HEK293 (cell line): Measurements from ENCODE around the gene RELB.

Experiments
- CTCF ChIA-PET: fragments of 350-600 bp; formaldehyde crosslinking; extraction: SDS; loops from one replicate; lab custom pipeline; 2021; ENCODE audit warnings: antibody characterized with exemption; lab: Yijun Ruan, JAX
- POLR2A ChIA-PET: fragments of 300-600 bp; formaldehyde crosslinking; extraction: SDS; loops from one replicate; lab custom pipeline; 2020; ENCODE audit warnings: antibody characterized with exemption, inconsistent platforms; lab: Yijun Ruan, JAX
- H3K27ac ChIP-seq: fragments of 200-500 bp; sonication (Bioruptor generic); 2 replicates; pipeline ENCODE4 v1.5.1; 2014; ENCODE audit warnings: low read depth, low read length, control low read depth, inconsistent platforms; ENCODE audit errors: extremely low read depth
- H3K36me3 ChIP-seq, 2 experiments: fragments of 200-500 bp in 1 of 2; sonication (Bioruptor generic) in 1 of 2; 1 replicate in 1 of 2; 2 replicates in 1 of 2; pipeline ENCODE4 v1.5.1; 2014 to 2017; ENCODE audit warnings: inconsistent platforms in 2 of 2, low read length in 2 of 2; ENCODE audit not compliant: control insufficient read depth in 2 of 2, insufficient read depth in 1 of 2
- H3K4me1 ChIP-seq: fragments of 200-500 bp; sonication (Bioruptor generic); 2 replicates; pipeline ENCODE4 v1.5.1; 2014; ENCODE audit warnings: mild to moderate bottlenecking, low read length, inconsistent platforms; ENCODE audit not compliant: control insufficient read depth, insufficient read depth
- H3K4me3 ChIP-seq: 2 replicates; pipeline ENCODE4 v1.5.1; 2011; ENCODE audit warnings: low read depth, mild to moderate bottlenecking, control low read depth, low read length, moderate library complexity
- H3K9me3 ChIP-seq: fragments of 200-500 bp; sonication (Bioruptor generic); 2 replicates; pipeline ENCODE4 v1.5.1; 2014; ENCODE audit warnings: low read depth, low read length, inconsistent platforms; ENCODE audit not compliant: control insufficient read depth, insufficient read depth
- BCL6B ChIP-seq: fragments of 450-650 bp; formaldehyde crosslinking; IDR thresholded peaks from 2 replicates; pipeline ENCODE4 v1.5.1; 2017; ENCODE audit warnings: missing biosample characterization, missing genetic modification characterization
- REST ChIP-seq: fragments of 450-650 bp; formaldehyde crosslinking; IDR thresholded peaks from 2 replicates; pipeline ENCODE4 v1.5.1; 2016; ENCODE audit warnings: missing biosample characterization, missing genetic modification characterization
- SCRT1 ChIP-seq: fragments of 450-650 bp; formaldehyde crosslinking; IDR thresholded peaks from 2 replicates; pipeline ENCODE4 v1.5.1; 2016; ENCODE audit warnings: missing biosample characterization, missing genetic modification characterization, borderline replicate concordance
- SCRT2 ChIP-seq: fragments of 450-650 bp; formaldehyde crosslinking; IDR thresholded peaks from 2 replicates; pipeline ENCODE4 v1.5.1; 2016; ENCODE audit warnings: missing biosample characterization, missing genetic modification characterization
- ZBTB11 ChIP-seq: fragments of 450-650 bp; formaldehyde crosslinking; conservative IDR thresholded peaks from 2 replicates; pipeline ENCODE4 v1.5.1; 2016; ENCODE audit warnings: low read depth, missing biosample characterization, missing genetic modification characterization
- ZEB2 ChIP-seq: fragments of 450-650 bp; formaldehyde crosslinking; IDR thresholded peaks from 2 replicates; pipeline ENCODE4 v1.5.1; 2016; ENCODE audit warnings: missing biosample characterization, missing genetic modification characterization
- ZFHX2 ChIP-seq: fragments of 450-650 bp; formaldehyde crosslinking; conservative IDR thresholded peaks from 2 replicates; pipeline ENCODE4 v1.5.1; 2016; ENCODE audit warnings: missing biosample characterization, missing genetic modification characterization
- ZFP37 ChIP-seq: fragments of 450-650 bp; formaldehyde crosslinking; IDR thresholded peaks from 2 replicates; pipeline ENCODE4 v1.5.1; 2016; ENCODE audit warnings: missing biosample characterization, missing genetic modification characterization
- ZNF132 ChIP-seq: fragments of 450-650 bp; formaldehyde crosslinking; IDR thresholded peaks from 2 replicates; pipeline ENCODE4 v1.5.1; 2017; ENCODE audit warnings: missing biosample characterization, missing genetic modification characterization, borderline replicate concordance
- ZNF148 ChIP-seq: fragments of 450-650 bp; formaldehyde crosslinking; IDR thresholded peaks from 2 replicates; pipeline ENCODE4 v1.5.0; 2017; ENCODE audit warnings: missing biosample characterization, missing genetic modification characterization, borderline replicate concordance
- ZNF16 ChIP-seq: fragments of 450-650 bp; formaldehyde crosslinking; IDR thresholded peaks from 2 replicates; pipeline ENCODE4 v1.5.1; 2016; ENCODE audit warnings: low read depth, missing biosample characterization, missing genetic modification characterization
- ZNF19 ChIP-seq: fragments of 450-650 bp; formaldehyde crosslinking; IDR thresholded peaks from 2 replicates; pipeline ENCODE4; 2016; ENCODE audit warnings: missing biosample characterization, missing genetic modification characterization, low read depth
- ZNF248 ChIP-seq: fragments of 450-650 bp; formaldehyde crosslinking; IDR thresholded peaks from 2 replicates; pipeline ENCODE4 v1.5.1; 2017; ENCODE audit warnings: missing biosample characterization, missing genetic modification characterization
- ZNF549 ChIP-seq: fragments of 450-650 bp; IDR thresholded peaks from 2 replicates; pipeline ENCODE4 v1.5.1; 2018; ENCODE audit warnings: missing biosample characterization, missing genetic modification characterization, mild to moderate bottlenecking, inconsistent platforms, moderate library complexity
- ZNF600 ChIP-seq: fragments of 450-650 bp; formaldehyde crosslinking; IDR thresholded peaks from 2 replicates; pipeline ENCODE4 v1.5.1; 2016; ENCODE audit warnings: missing biosample characterization, missing genetic modification characterization
- ZNF610 ChIP-seq: fragments of 450-650 bp; formaldehyde crosslinking; IDR thresholded peaks from 2 replicates; pipeline ENCODE4 v1.5.1; 2016; ENCODE audit warnings: missing biosample characterization, missing genetic modification characterization, borderline replicate concordance
- ZNF660 ChIP-seq: fragments of 450-650 bp; IDR thresholded peaks from 2 replicates; pipeline ENCODE4 v1.5.1; 2018; ENCODE audit warnings: missing biosample characterization, mild to moderate bottlenecking, missing genetic modification characterization
- ZNF785 ChIP-seq: fragments of 450-650 bp; formaldehyde crosslinking; IDR thresholded peaks from 2 replicates; pipeline ENCODE4 v1.5.1; 2016; ENCODE audit warnings: missing biosample characterization, missing genetic modification characterization
- ZNF792 ChIP-seq: fragments of 450-650 bp; formaldehyde crosslinking; IDR thresholded peaks from 2 replicates; pipeline ENCODE4 v1.5.1; 2016; ENCODE audit warnings: missing biosample characterization, missing genetic modification characterization

The RELB gene

GRCh38 chr19:44986389-44986788 is 14.9 kb upstream of the RELB start:
- H3K4me3 ChIP-seq: no peak overlapping the region
- H3K27ac ChIP-seq: no peak overlapping the region
- TF ChIP-seq REST (0 out of 2 replicates have a peak, but pooled peaks have one; percentile 4), ZFP37 (tag by site-specific recombination) (no peak), ZNF549 (no peak)
- no peaks in the 10 kb centered on the region for H3K9me3 ChIP-seq
- ChIA-PET CTCF (interaction anchor here (0.7 to 2.0 kb wide), 5 partner anchors 8 to 298 kb away, joined by 3 to 4 read pairs (median 3); no protein-coding TSS in a partner anchor), POLR2A (interaction anchor here (0.6 to 1.3 kb wide), 2 partner anchors 52 to 589 kb away, joined by 4 to 6 read pairs; partner anchors contain the start of gene CLASRP)
- H3K4me1 ChIP-seq: no peaks in the 10 kb centered on the region
- H3K36me3 ChIP-seq: peaks cover 38 to 85% of the 10 kb centered on the region in 2 experiments

GRCh38 chr19:44987148-44987675 is 14.1 kb upstream of the RELB start:
- Histone ChIP-seq H3K4me1 (no peaks in the 10 kb centered on the region), H3K4me3 (no peak overlapping the region), H3K27ac (no peak overlapping the region), H3K36me3 (peaks cover 33 to 89% of the 10 kb centered on the region in 2 experiments), H3K9me3 (no peaks in the 10 kb centered on the region)
- CTCF ChIA-PET: interaction anchor here (1.1 to 2.8 kb wide), 3 partner anchors 12 to 299 kb away, joined by 3 to 22 read pairs (median 4); partner anchors contain the start of gene RELB
- TF ChIP-seq SCRT2 (tag by site-specific recombination) (no peak), ZBTB11 (tag by site-specific recombination) (no peak), ZNF792 (tag by site-specific recombination) (no peak), ZNF610 (no peak), ZNF132 (no peak), ZNF660 (no peak), ZFHX2 (tag by site-specific recombination) (no peak), ZNF19 (tag by site-specific recombination) (no peak), BCL6B (tag by site-specific recombination) (no peak), ZNF16 (tag by site-specific recombination) (no peak), ZEB2 (no peak), ZNF785 (tag by site-specific recombination) (no peak), SCRT1 (tag by site-specific recombination) (no peak), ZNF600 (no peak), ZNF148 (no peak), ZNF248 (tag by site-specific recombination) (no peak)
- POLR2A ChIA-PET: interaction anchor here (0.6 to 1.3 kb wide), 2 partner anchors 52 to 590 kb away, joined by 4 to 6 read pairs; partner anchors contain the start of gene CLASRP
